GM21723 (cell line): Measurements from ENCODE around the gene MAPK10.
"Not testable (repeated sequence)": the region's sequence is repeated elsewhere in the genome, so short reads cannot be mapped to it uniquely, and the experiment has no call there.

ENCODE experiments used
- ATAC-seq: cut with Tn5 transposase; IDR thresholded peaks from one replicate; pipeline ENCODE4 v1.9.1; 2021; ENCODE audit warnings: mild to moderate bottlenecking, moderate library complexity; ENCODE audit not compliant: unreplicated experiment

The MAPK10 gene

DNA sequence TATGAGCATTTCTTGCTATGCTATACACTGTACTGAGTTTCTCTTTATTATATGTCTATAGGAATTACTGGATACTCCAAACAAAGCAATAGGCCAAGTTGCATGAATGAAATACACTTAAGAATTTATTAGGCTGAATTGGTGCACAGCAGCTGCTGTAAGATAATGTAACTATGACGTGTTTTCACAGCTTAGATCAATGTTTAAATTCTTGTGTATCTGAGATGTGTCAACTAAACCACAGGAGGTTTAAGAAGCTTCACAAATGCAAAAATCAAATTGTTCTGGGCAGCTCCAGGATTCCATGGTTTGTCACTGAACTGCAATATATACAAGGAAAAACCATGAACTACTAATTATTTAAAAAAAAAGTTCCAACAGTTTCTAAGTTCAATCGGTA lies 156.7 kb downstream of the MAPK10 start:
- no peak for ATAC-seq

DNA sequence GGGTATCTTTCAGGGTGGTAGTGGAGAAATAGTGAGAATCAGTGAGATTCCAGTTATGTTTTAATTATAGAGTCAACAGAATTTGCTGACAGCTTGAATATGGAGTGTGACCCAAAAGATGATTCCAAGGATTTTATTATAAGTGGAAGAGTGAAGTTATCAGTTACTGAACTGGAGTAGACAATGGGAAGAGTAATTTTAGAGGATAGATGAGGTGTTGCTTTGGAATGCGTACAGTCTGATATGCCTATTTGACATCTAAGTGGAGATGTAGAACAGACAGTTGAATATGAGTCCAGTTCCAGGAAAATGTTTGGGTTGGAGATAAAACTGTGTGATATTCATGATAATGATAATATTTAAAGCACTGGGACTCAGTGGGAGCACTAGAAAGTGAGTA lies 174.2 kb downstream of the MAPK10 start:
- no peak for ATAC-seq

GRCh38 chr4:86184901-86185285 lies 175.0 kb downstream of the MAPK10 start:
- no peak for ATAC-seq

- ATAC-seq = no peak
Measured at GRCh38 chr4:86184216-86184900, 175.5 kb downstream of the MAPK10 start.

DNA sequence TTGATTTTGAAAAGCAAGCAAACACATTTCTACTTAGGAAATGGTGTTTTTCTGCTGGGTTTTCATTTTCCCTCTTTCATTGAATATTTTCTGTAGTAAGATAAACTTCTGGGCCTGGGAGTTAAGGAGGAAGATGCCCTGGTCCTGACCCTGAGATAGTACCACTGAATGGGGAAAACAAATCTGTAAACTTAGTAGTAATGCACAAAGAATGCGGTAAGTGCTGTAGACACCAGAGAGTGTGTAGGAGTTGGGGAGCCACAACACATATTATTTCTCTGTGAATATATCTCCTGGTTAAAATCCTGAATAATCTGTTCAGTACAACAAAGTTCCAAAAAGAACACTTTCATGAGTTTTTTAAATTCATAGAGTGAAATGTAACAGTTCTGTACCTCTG lies 178.3 kb downstream of the MAPK10 start:
- no peak for ATAC-seq

DNA sequence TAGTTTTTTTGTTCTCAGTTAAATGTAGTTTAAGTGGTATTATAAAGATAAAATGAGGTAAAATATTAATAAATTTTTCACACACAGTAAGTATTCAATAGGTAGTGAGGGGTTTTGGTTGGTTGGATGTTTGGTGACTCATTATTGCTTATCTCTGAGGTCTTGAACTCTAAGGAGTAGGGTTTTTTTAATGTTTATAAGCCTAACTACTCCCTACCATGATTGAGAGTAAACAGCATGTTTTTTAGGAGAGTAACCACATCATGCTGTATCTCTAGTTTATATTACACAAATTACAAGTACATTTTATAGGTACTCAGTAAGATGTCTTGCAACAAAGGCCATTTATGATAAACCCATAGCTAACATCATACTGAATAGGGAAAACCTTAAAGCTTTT lies 181.6 kb downstream of the MAPK10 start:
- ATAC-seq = no peak

GRCh38 chr4:86174506-86174905 lies 185.3 kb downstream of the MAPK10 start:
- ATAC-seq = no peak

DNA sequence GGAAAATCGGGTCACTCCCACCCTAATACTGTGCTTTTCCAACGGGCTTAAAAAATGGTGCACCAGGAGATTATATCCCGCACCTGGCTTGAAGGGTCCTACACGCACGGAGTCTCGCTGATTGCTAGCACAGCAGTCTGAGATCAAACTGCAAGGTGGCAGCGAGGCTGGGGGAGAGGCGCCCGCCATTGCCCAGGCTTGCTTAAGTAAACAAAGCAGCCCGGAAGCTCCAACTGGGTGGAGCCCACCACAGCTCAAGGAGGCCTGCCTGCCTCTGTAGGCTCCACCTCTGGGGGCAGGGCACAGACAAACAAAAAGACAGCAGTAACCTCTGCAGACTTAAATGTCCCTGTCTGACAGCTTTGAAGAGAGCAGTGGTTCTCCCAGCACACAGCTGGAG lies 191.5 kb downstream of the MAPK10 start:
- not testable (repeated sequence) for ATAC-seq

DNA sequence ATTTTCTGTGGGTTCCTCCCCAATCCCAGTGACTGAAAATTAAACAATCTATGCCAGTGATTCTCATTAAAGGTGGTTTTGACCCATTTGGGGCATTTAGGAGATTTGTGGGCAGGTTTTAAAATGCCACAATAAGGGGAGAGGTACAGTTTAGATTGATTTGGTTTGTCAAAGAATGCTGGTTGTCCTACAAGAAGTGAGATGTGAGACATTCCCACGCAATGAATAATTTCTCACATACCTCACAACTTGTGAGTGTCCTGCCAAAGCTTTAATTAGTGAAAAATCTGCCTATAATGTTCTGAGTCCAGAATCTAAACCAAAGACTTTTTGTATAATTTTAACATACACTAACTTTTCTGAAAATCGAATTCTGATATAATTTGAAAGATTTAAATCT lies 199.4 kb downstream of the MAPK10 start:
- no peak for ATAC-seq

GRCh38 chr4:86159216-86159615 lies 200.6 kb downstream of the MAPK10 start:
- ATAC-seq = no peak

DNA sequence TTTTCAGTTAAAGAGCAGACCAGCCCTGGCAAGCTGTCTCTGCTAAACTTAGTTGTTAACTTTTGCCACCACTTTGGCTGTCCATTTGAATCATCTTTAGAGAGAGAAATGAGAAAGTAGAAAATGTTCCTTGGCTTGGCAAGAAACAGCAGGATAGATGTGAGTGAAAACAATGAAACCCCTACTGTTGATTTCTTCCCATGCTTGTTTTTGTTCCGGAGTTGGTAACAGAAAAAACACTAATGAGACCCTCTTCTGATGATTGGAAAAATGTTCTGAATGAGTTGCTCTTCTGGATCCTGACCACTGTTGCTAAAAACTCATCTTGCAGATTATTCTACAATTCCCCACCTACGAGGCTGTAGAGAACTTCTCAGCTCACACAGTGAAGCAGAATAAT lies 203.3 kb downstream of the MAPK10 start:
- no peak for ATAC-seq

DNA sequence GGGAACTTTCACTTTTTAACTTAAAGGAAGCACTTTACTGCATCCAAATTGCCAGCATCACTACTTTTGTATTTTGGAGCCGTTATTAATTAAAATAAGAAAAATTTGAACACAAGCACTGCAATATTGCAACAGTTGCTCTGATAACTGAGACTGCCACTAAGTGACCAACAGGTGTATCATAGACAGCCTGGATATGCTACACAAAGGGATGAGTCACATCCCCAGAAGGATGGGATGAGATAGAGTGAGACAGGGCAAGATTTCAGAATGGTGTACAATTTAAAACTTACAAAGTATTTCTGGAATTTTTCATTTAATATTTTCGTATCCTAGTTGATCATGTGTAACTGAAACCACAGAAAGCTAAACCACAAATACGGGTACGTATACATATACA lies 204.1 kb downstream of the MAPK10 start:
- ATAC-seq = no peak

DNA sequence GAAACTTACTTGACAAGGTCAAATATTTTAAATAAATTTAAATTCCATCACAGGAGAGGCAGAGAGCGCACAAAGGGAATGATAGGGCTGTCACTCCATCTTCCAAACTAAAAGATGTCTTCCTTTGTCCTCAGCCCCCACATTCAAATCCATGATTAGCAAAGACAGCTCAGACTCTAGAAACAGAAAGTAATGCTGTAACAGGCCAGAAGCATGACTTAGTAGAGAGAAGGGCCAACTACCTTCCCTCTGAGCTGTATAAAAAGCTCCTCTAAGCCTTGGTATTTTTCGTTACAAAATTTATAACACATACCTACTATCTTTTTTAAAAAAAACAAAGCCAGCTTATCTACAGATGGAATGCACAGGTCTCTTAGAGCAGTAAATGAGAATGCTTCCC lies 207.4 kb downstream of the MAPK10 start:
- no peak for ATAC-seq

- ATAC-seq = no peak
Measured at GRCh38 chr4:86151196-86151595, 208.7 kb downstream of the MAPK10 start.

- no peak for ATAC-seq
Measured at GRCh38 chr4:86141161-86141560, 218.7 kb downstream of the MAPK10 start.

DNA sequence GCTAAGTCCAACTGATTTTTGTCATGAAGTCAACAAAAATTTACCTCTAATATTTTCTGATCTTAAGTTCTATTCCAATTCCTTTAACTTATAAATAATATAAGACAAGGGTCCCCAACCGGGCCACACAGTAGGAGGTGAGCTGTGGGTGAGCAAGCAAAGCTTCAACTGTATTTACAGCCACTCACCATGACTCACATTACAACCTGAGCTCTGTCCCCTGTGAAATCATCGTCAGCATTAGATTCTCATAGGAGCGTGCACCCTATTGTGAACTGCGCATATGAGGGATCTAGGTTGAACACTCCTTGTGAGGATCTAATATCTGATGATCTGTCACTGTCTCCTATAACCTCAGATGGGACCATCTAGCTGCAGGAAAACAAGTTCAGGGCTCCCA lies 227.4 kb downstream of the MAPK10 start:
- ATAC-seq = no peak

- no peak for ATAC-seq
Measured at GRCh38 chr4:86131456-86131855, 228.4 kb downstream of the MAPK10 start.

DNA sequence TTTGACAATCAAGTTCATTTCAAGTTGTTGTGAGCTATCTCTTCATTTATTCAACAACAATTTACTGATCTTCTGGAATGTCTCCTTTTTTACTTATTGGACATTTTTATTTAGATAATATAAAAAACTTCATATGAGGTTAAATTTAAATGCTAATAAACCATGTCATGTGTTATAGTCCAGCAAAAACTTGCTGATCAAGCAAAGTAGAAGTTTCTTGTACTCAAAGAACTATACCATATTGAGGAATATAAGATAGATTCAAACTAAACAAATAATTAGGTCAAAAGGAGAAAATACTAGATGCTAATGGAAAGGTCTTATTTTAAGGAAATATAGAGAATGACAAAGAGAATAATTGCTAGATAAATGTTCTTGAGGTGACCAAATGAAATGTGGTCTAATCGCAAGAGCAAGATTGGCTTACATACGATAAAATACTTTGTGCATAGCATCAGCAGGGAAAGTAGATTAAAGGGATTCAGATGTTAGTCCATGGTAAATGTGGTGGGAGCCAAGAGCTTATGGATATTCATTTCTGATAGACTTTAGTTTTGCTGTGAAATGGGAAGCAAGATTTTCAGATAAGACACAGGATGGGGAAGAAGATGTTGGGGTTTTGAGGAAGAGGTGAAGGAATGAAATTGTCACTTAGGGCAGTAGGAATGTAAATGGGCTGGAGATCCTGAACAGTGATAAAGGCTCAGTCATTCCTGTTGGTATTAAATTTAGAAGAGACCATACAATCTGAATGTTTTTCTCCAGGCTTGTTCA lies 229.5 kb downstream of the MAPK10 start:
- ATAC-seq = no peak

- no peak for ATAC-seq
Measured at GRCh38 chr4:86129546-86129945, 230.3 kb downstream of the MAPK10 start.

- ATAC-seq = no peak
Measured at GRCh38 chr4:86122404-86122803, 237.4 kb downstream of the MAPK10 start.

DNA sequence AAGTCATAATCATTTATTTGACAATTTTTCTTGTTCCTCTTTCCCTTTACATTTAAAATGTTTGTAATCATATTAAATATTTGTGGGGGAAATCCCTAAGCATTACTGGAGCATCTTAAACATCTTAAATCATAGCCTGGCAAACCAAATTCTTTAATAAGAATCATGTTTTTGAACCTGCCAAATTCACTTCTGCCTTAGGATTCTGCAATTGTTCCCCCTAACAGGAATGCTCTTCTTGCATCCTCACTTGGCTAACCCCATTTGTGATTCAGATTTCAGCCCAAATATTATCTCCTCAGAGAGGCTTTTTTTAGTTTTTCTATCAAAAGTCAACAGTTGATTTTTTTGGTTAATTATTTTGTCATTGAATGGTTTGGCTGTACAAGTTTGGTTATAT lies 241.1 kb downstream of the MAPK10 start:
- ATAC-seq = no peak

GRCh38 chr4:86117705-86118302 lies 242.0 kb downstream of the MAPK10 start:
- ATAC-seq = no peak
